GM12878 (cell line): ENCODE measurements around the gene CAPZB. TPM values are rescaled to one million over a fixed set of nuclear protein-coding genes. Genes with fewer than 3 reads are reported as not detected.

Experiments
- ATAC-seq: fragments of 200-7000 bp; cut with Tn5 transposase; 3 replicates; pipeline ENCODE4 v1.9.1; 2020; ENCODE audit warnings: mild to moderate bottlenecking, moderate library complexity
- BruUV-seq: library from RNA; stranded (reverse); fragments of 400-500 nt; replicated peaks from 2 replicates; lab custom pipeline; 2021; lab: Mats Ljungman, UMichigan
- CTCF ChIA-PET: fragments of 300-600 bp; sonication (Branson Sonifier 250); formaldehyde crosslinking; extraction: SDS; loops from one replicate; lab custom pipeline; 2021; ENCODE audit warnings: inconsistent platforms; lab: Yijun Ruan, JAX
- POLR2A ChIA-PET: fragments of 350-600 bp; formaldehyde crosslinking; extraction: SDS; loops from one replicate; lab custom pipeline; 2021; ENCODE audit warnings: inconsistent platforms; lab: Charles Lee
- RAD21 ChIA-PET: fragments of 300-600 bp; sonication (Branson Sonifier 250); formaldehyde crosslinking; loops from one replicate; lab custom pipeline; 2023; ENCODE audit warnings: antibody characterized with exemption; ENCODE audit not compliant: unreplicated experiment; lab: Charles Lee
- SMC1A ChIA-PET: fragments of 300-600 bp; sonication (Branson Sonifier 250); formaldehyde crosslinking; loops from one replicate; lab custom pipeline; 2023; ENCODE audit not compliant: unreplicated experiment, uncharacterized antibody; lab: Charles Lee
- DNase-seq: peaks from one replicate; pipeline ENCODE4 v3.0.0-alpha.2; 2011; ENCODE audit warnings: low read depth, low spot score
- FAIRE-seq: peaks from 3 replicates; lab custom pipeline; 2011; peaks lifted over from hg19 to GRCh38; lab: Jason Lieb, UNC
- H2AFZ ChIP-seq: 2 replicates; pipeline ENCODE4 v1.6.0; 2011; ENCODE audit warnings: low read depth, low read length, control low read depth; ENCODE audit not compliant: control insufficient read depth
- H3K27ac ChIP-seq: 2 replicates; pipeline ENCODE4 v1.5.1; 2011; ENCODE audit warnings: control low read depth; ENCODE audit not compliant: control insufficient read depth, insufficient read depth
- H3K27me3 ChIP-seq, 2 experiments: replicated peaks in 1 of 2; 2 replicates each; pipeline versions ENCODE4 v1.6.0 to v1.6.1; 2011; ENCODE audit warnings: low read length in 1 of 2; ENCODE audit not compliant: control insufficient read depth in 2 of 2, insufficient read depth in 2 of 2
- H3K36me3 ChIP-seq, 2 experiments: 2 replicates each; pipeline ENCODE4 v1.5.1; 2011; ENCODE audit warnings: low read length in 1 of 2; ENCODE audit not compliant: control insufficient read depth in 2 of 2, insufficient read depth in 2 of 2
- H3K4me1 ChIP-seq: 2 replicates; pipeline ENCODE4 v1.6.1; 2011; ENCODE audit warnings: mild to moderate bottlenecking, low read length, moderate library complexity, mixed read lengths; ENCODE audit not compliant: control insufficient read depth, insufficient read depth
- H3K4me2 ChIP-seq: 2 replicates; pipeline ENCODE4 v1.6.0; 2011; ENCODE audit warnings: control low read depth; ENCODE audit not compliant: control insufficient read depth, insufficient read depth
- H3K4me3 ChIP-seq: fragments of 200-600 bp; sonication (generic); 2 replicates; pipeline ENCODE4 v1.5.1; 2016
- H3K79me2 ChIP-seq: 2 replicates; pipeline ENCODE4 v1.6.0; 2011; ENCODE audit warnings: low read length; ENCODE audit not compliant: control insufficient read depth, insufficient read depth
- H3K9ac ChIP-seq: 2 replicates; pipeline ENCODE4 v1.8.0; 2011; ENCODE audit warnings: low read length, control low read depth, mixed read lengths; ENCODE audit not compliant: control insufficient read depth, insufficient read depth
- H3K9me3 ChIP-seq: replicated peaks from 3 replicates; pipeline ENCODE4 v1.5.1; 2011; ENCODE audit warnings: mild to moderate bottlenecking, low read length; ENCODE audit not compliant: control insufficient read depth, insufficient read depth
- H4K20me1 ChIP-seq: 2 replicates; pipeline ENCODE4 v1.6.0; 2011; ENCODE audit not compliant: control insufficient read depth, insufficient read depth
- CEBPB ChIP-seq, 2 experiments: fragments of 150-350 bp in 1 of 2; IDR thresholded peaks; 2 replicates each; pipeline ENCODE4 v1.6.1; 2012 to 2014; ENCODE audit warnings: low read depth in 2 of 2, low read length in 2 of 2, borderline replicate concordance in 1 of 2, inconsistent platforms in 1 of 2
- DPF2 ChIP-seq: fragments of 450-650 bp; IDR thresholded peaks from 2 replicates; pipeline ENCODE4 v1.6.1; 2017; ENCODE audit warnings: mild to moderate bottlenecking
- NFIC ChIP-seq: IDR thresholded peaks from 2 replicates; pipeline ENCODE4 v1.6.1; 2012; ENCODE audit warnings: low read depth, mild to moderate bottlenecking, inconsistent platforms, low read length, moderate library complexity
- PML ChIP-seq: IDR thresholded peaks from 2 replicates; pipeline ENCODE4 v1.6.1; 2012; ENCODE audit warnings: low read length, inconsistent platforms
- WGBS: methylation state at CpG from one replicate; pipeline ENCODE4 v1.1.6; 2016; ENCODE audit warnings: low lambda C conversion rate; ENCODE audit not compliant: insufficient replicate concordance, insufficient coverage; ENCODE audit errors: missing lambda C conversion rate; 5-methylcytosine and 5-hydroxymethylcytosine counted together
- in situ Hi-C: fragments of 300-500 bp; cut with MboI; formaldehyde crosslinking; loops from 9 replicates; pipeline ENCODE4 v1.14.3; 2018; ENCODE audit warnings: mixed read lengths
- intact Hi-C: fragments of 100-400 bp; cut with micrococcal nuclease; formaldehyde crosslinking; loops from one replicate; pipeline ENCODE4 v1.14.2; 2022; ENCODE audit not compliant: unreplicated experiment
- polyA plus RNA-seq, 11 experiments: library from polyadenylated mRNA; depleted of rRNA in 4 of 11; unstranded in 6 of 11; stranded (reverse) in 5 of 11; fragments of >200 nt; fragmentation: Nextera tagmentation in 4 of 11; fragmentation: Illumina TruSeq in 1 of 11; extraction: Ambion mirVana in 4 of 11; extraction: Trizol in 1 of 11; gene quantifications; 1 replicate in 1 of 11; 2 replicates in 10 of 11; pipeline versions ENCODE4 v1.2.1 to v1.2.3, GENCODE V29; 2011 to 2016; ENCODE audit warnings: inconsistent platforms in 2 of 11, missing spikeins in 2 of 11, low read depth in 1 of 11
- total RNA-seq, 4 experiments: library from RNA; depleted of rRNA in 3 of 4; stranded (reverse); fragments of >200 nt in 3 of 4; fragmentation: Illumina TruSeq in 1 of 4; extraction: Trizol in 1 of 4; gene quantifications; 2 replicates each; pipeline versions ENCODE4 v1.2.1 to v1.2.3, GENCODE V29; 2013 to 2021
- TF ChIP-seq, protein P1 (sequence below): IDR thresholded peaks from 2 replicates; pipeline ENCODE4 v1.6.1; 2011; ENCODE audit warnings: mild to moderate bottlenecking, low read depth, low read length, moderate library complexity; ENCODE audit not compliant: insufficient replicate concordance

The CAPZB gene
- total and polyA plus RNA-seq, 10 of the 15 experiments (the other 5 are each of a cell fraction or from before 2014, with no cell fraction given), result 104 to 454 (median 213) TPM

- Histone ChIP-seq H3K4me3 (no peak overlapping the region), H3K36me3 (no peaks in the 10 kb centered on the region), H3K9ac (no peak overlapping the region), H2AFZ (no peak overlapping the region), H3K27me3 (no peaks in the 10 kb centered on the region), H3K4me1 (no peaks in the 10 kb centered on the region), H3K9me3 (no peaks in the 10 kb centered on the region)
- FAIRE-seq (no peak), ATAC-seq (no peak), DNase-seq (no peak)
- SMC1A ChIA-PET, result interaction anchor here (0.6 kb wide), 1 partner anchor 926 kb away, joined by 3 read pairs; no protein-coding TSS in a partner anchor
- CTCF ChIA-PET, result interaction anchor here (0.7 to 1.2 kb wide), 3 partner anchors 85 to 181 kb away, joined by 3 read pairs; no protein-coding TSS in a partner anchor
- intact Hi-C loops, result no loop called here
- WGBS, result 46% methylated on average over 11 of the region's 11 CpGs
- BruUV-seq, result no TSS peak
- RAD21 ChIA-PET, result interaction anchor here (0.6 kb wide), 1 partner anchor 60 kb away, joined by 3 read pairs; no protein-coding TSS in a partner anchor
- TF ChIP-seq, protein P1, sequence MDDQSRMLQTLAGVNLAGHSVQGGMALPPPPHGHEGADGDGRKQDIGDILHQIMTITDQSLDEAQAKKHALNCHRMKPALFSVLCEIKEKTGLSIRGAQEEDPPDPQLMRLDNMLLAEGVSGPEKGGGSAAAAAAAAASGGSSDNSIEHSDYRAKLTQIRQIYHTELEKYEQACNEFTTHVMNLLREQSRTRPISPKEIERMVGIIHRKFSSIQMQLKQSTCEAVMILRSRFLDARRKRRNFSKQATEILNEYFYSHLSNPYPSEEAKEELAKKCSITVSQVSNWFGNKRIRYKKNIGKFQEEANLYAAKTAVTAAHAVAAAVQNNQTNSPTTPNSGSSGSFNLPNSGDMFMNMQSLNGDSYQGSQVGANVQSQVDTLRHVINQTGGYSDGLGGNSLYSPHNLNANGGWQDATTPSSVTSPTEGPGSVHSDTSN, result no peak
- TF ChIP-seq DPF2 (no peak), NFIC (no peak), CEBPB (IDR thresholded peaks at IDR 0.05; ENCODE audit: borderline replicate concordance in 1 of 2, low read depth in 2 of 2, low read length in 2 of 2) (no peak), PML (no peak)
- TF ChIP-seq, all 136 proteins: peak for 0
- H3K4me2 ChIP-seq, result no peak overlapping the region
- H4K20me1 ChIP-seq, result no peaks in the 10 kb centered on the region
- no peak overlapping the region for H3K27ac ChIP-seq
- POLR2A ChIA-PET, result no interaction called here
- in situ Hi-C loops, result no loop called here
- H3K79me2 ChIP-seq, result no peaks in the 10 kb centered on the region
These were observed 9.8 kb upstream of the CAPZB start for GRCh38 chr1:19495000-19495656.
